ENCODE results near the gene PDE4B.

PDE4B gene

DNA sequence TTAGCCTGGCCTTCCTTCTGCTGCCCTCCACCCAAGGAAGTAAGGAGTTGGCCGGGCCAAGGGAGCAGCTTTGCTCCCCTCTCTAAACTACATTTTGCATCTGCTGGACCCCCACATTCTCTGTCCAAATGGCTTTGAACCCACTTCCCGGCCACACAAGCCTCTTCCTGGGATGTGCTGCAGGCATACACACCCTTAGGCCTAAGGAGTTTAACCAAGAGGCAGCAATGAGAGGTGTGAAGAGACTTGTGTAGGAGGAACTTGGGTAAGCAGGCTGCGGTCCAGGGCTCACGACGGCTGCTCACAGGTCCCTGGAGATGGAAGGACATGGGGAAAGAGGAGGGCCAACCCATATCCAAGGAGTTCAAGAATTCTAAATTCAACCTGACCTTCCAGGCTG is 544.6 kb downstream of the PDE4B start:
- DNase-seq (ENCODE audit: low read depth in 2 of 2) = no peak

DNA sequence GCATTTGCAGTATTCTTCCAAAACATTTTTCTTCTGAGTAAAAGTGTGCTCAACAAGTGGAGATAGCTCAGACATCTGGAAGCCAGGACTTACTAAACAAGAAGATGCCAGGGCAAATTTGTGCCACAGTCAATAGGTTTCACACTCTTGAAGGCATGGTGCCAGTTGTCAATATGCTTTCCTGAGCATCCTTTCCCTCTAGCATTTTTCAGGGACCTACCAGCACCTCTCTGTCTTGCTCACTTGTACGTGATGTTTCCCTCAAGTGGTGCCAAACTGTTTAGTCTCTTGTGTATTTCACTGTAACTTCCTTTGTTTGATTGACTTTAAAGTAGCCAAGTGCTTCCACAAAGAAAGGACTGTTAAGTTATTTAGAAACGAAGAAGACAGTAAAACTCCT is 547.2 kb downstream of the PDE4B start:
- no peak for DNase-seq (ENCODE audit: low read depth in 2 of 2)

DNA sequence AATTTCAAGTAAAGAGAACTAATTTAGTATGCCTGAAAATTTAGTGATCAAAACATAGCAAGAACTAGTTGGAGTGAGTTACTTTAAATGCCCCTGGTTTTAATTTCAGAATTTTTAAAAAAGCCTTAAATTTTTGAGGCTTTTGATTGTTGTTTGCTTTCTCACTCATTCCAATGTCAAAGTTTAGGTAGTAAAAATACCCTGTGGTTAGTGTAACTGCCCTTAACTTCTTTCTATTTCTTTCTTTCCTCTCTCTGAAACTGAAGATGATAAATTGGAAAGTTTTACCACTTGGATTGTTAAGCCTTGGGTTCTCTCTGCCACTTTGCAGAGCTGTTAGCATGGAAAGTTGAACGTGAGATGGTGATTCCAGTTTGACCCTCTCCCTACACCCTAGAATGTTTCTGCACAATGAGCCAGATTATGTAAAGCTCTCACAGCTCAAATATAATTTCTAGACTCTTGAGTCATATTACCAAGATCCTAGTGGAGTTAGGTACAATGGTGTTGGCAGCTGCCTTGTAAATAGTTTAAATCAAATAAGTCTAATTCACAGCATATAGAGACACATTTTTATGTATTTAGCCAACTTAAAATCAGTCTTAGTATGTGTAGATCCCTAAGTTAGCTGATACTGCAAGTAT is 548.9 kb downstream of the PDE4B start:
- DNase-seq (ENCODE audit: low read depth in 2 of 2) = no peak

DNA sequence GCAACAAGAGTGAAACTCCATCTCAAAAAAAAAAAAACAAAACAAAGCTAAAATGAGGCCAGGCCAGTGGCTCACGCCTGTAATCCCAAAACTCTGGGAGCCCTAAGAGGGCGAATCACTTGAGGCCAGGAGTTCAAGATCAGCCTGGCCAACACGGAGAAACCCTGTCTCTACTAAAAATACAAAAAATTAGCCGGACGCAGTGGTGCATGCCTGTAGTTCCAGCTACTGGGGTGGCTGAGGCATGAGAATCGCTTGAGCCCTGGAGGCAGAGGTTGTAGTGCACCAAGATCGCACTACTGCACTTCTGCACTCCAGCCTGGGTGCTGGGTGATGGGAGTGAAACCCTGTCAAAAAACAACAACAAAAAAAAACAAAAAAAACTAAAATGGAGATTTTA is 550.0 kb downstream of the PDE4B start:
- DNase-seq (ENCODE audit: low read depth in 2 of 2) = no peak

DNA sequence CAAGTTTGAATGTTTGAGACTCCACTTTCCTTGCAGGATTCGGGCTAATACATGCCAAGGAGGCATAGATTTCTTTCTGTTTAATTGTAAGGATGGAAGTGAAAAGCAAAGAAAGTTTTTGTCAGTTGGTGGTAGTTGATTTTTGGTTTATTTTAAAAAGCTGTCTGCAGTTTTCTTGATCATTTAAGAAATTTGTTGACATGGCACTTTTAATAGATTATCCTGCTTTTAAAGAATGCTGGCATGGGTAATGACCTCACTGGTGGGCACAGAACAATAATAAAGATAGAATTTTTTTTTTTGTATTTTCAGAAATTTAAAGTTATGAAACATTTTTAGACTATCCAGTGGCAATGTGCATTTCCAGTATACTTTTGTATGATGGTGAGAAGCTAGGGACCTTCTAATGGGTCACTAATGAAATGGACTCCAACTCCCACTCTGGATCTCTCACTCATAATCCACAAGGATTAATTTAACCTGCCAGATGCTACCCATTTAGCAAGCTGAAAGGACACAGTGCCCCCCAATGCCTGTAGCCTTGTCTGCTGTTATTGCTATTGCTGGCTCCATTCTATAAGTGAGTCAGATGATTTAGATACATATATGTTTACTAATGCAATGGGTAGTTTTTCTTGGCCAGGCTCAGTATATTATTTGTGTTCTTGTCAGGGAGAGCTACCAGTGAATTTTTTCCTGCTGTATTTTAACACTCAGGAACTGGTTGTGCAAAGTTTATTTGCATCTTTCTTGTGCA is 551.1 kb downstream of the PDE4B start:
- no peak for DNase-seq (ENCODE audit: low read depth in 2 of 2)

DNA sequence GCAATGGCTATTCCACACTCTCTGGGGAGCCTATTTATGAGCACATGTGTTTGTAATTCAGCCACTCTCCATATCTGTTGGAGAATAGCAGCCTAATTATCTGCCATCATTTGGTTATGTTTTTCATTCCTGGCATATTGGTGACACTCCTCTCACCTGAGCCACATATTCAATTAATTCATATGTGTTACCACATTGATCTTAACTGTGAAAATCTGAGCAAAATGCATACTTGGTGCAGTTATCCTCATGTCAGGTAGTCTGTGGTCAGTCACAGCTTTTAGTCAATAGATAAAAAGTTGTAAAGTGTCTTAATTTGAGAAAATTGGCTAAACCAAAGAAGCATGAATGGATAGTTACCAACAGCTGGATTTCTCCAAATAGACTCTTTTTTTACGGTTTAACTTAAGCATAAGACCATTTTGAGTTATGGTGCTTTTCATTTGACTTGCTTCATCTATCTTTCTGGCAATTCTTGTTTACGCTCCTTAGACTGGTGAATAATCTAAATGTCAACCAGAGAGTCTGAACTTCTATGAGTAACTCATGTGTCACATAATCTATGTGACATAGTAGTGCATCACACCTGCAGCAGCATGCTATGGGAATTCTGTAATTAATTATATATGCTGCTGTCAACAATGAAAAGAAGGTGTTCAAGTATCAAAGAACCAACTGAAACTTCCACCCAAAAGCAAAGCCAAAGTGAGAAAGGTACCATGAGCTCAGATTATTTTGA is 553.5 kb downstream of the PDE4B start:
- no peak for DNase-seq (ENCODE audit: low read depth in 2 of 2)

DNA sequence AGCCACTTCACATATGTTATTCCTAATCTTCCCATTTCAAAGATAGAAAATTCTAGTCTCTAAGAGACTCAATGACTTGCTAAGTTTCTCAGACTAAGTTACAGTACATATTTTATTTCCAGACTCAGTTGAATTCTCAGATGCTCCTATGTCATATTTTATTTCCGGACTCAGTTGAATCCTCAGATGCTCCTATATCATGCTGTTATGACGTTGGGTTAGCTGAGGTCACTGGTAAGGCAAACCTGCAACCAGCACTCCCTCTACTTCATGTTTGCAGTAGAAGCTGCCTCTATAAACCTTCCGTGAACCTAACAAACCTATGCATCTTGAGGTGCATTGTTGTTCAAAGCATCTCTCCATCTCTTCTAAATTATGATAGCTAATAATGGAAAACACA is 554.2 kb downstream of the PDE4B start:
- no peak for DNase-seq (ENCODE audit: low read depth in 2 of 2)

DNA sequence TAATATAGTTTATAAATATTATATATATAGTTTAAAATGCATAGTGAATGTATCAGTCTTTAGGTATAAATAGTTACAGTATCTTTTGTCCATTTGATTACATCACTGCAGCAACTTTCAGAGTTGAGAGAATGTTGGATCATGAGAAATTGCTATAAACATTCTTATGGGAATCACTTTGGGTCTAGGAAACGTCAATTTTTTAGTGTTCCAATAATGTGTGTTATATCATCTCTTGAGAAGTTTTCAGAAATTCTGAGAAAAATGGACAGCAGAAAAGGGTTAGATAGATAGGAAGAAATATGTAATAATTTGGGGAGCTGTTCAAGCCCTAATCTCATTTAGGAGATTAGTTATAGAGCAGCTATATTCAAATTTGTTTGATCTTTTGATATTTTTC is 556.1 kb downstream of the PDE4B start:
- DNase-seq (ENCODE audit: low read depth in 2 of 2) = no peak

DNA sequence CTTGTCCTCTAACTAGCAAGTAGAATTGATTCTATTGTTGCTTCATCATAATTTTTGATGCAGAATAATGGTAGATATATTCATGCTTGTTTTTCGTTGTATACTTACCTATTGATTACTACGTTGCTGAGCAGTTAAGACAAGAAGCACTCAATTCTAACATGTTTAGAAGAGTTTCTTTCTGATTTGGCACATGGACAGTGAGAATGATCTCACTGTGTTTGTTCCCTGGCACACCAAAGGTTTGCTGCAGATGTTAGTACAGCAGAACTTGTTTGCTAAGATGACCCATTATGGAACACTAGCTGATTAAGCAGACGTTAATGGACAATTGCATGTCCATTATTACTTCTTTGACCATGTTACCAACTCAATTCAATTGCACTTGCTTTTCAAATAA is 556.5 kb downstream of the PDE4B start:
- no peak for DNase-seq (ENCODE audit: low read depth in 2 of 2)

DNA sequence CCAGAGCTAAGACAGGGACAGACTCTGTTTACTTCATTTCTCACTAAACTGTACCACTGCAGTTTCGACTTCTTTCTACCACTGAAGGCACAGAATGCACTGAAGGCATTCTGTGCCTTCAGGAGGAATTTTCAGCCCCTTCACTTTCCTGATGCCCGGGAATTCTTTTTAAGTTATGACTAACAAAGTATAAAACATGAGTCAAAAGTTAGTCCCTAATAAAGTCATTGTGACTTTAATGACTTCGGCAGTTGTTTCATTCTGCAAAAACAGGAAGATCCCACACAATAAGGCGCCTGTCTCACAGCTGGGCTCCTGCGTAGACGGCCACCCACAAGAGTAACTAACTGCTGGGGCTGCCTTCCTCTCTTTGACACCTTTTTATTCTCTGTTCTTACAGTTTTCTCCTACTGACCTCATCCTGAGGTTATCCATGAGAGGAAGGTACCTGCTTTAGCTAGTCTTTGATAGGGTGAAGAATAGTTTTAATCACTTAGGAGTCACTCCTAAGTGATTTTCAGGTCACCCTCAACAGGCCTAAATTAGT is 557.4 kb downstream of the PDE4B start:
- DNase-seq (ENCODE audit: low read depth in 2 of 2) = peak in 1 of 2 donors; percentile 24

DNA sequence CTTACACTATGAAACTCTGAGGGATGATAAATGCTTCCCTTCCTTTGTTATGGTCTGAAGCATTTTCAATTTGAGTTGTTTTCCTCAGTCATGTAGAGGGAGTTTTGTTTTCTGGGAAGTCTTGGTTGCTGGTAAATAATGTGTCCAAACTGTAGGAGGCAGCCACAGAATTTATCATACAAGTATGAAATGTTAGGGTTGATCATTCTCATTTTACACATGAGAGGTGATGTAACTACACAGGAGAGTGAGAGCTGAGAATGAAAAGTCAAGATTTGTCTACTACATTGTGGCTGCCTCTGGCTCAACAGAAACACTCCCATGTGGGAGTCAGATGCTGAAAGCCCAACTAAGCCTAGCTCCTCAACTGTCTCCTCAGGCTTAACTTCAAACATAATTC is 558.8 kb downstream of the PDE4B start:
- DNase-seq (ENCODE audit: low read depth in 2 of 2) = no peak

DNA sequence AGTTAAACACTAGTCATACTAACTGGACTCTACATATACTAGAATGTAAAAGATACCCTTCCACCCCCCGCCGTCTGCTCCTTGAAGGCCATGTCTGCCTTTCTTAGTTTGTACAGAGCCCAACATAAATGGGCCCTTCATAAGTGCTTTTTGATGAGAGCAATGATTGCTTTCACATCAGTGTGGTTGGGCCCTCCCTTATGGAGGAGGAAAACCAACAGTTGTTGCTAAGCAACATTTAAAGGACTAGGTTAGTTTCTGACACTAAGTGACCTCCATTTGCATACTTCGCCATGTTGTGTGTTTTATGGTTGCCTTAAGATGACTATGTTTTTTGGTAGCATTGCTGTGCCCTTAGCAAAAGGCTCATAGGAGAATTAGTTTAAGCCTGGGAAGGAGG is 559.2 kb downstream of the PDE4B start:
- no peak for DNase-seq (ENCODE audit: low read depth in 2 of 2)

DNA sequence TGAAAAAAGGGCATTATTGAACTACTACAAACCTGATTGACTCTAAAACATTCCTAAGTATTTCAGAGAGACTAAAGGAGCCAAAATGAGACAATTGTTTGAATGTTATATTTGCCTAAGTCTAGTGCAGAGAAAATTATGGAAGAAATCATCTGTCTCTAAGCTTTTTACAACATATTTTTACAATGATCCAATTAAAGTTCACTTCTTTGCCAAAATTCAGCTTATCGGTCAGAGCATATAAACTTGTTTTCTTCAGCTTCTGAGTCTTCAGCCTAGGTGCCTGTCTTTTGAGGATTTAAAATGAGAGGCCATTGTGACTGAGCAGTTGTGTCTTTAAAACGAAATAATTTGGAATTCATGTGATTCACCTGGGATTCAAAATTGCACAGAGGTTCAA is 560.1 kb downstream of the PDE4B start:
- no peak for DNase-seq (ENCODE audit: low read depth in 2 of 2)

DNA sequence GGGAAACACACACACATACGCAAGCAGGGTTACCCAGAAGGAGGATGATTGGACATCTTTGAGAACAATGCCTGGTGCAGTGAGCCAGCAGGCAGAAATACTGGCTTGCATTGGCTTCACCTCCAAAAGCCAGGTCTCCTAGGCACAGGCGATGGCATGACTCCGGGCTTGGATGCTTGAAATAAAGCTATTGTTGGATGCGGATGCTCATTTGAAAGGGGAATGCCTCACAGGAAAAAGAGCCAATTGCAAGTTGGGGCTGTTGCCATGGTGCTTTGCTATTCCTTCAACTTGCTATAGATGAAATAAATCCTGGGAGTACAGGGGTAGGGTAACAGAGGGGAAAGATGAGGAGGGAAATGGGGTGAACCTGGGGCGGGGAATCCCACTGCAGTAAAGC is 560.6 kb downstream of the PDE4B start:
- DNase-seq (ENCODE audit: low read depth in 2 of 2) = no peak

DNA sequence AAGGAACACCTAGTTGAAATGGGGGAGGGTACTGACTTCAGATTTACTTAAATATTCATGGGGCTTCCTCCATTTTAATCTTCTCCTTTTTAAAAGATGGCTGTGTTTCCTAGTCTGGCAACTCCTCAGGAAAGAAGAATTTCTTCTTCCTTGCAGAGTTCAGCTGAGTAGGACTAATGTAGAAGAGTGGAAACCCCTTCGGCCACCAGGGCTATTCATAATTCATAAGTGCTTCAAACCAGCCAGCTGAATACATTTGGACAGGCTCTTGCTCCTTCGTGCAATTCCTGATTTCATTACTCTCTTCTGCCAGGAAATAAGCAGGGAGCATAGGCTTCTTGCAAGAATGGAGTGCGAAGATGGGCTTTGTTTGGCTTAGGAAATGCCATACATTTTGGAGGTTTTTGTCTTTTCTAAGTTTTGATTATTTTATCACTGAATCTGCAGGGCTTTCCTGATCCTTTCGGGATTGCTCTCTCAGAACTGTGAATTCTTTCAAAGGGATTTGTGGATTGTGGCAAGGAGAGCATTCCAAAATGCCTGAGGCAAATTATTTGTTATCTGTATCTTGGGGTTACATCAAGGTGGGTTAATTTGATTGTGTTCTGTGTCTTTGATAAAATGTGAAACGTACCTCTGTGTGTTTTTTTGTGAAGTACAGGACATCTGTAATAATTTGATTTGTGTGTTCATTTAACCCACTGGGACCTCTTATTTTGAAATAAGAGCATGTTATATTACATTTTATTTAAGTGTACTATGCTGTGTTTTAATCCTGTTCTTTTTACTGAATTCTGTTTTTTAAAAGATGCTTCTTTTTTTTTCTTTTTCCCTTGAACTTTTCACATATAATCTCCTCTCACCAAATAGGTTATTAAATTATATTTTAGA is 561.9 kb downstream of the PDE4B start:
- no peak for DNase-seq (ENCODE audit: low read depth in 2 of 2)

DNA sequence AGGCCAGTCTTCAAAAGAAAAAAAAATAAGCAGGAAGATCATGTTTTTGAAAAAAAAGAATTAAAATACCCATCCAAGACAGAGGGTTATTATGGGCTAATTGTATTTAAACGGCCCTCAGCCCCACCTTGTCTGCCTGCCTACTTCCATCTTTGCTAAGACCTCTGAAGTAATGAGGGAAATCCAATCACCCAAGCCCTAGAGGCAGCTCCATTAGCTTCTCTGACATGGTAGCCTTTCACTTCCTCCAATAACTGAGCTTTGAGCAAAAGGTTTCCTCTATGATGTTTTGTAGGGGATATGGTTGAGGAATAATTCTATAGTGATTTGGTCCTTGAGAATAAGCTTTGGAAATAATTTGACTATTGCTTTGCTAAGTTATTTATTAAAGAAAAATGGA is 563.1 kb downstream of the PDE4B start:
- no peak for DNase-seq (ENCODE audit: low read depth in 2 of 2)

DNA sequence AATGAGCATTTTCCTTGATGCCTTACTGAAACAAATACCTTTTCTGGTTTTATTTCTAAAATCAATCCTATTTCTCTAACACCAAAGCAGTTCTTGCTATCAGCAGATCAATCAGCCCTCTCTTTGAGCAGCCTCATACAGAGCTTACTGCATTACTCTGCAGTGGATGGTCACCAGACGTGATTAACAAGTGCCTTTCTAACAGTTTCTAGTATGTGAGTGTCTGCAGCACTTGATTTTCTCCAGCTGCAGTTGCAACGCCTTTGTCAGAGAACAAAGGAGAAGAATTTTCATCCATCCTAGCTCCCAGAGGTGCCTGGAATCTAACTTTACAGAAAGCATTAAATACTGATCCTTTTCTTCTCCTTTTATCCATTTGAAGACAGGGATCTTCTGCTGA is 563.9 kb downstream of the PDE4B start:
- no peak for DNase-seq (ENCODE audit: low read depth in 2 of 2)

DNA sequence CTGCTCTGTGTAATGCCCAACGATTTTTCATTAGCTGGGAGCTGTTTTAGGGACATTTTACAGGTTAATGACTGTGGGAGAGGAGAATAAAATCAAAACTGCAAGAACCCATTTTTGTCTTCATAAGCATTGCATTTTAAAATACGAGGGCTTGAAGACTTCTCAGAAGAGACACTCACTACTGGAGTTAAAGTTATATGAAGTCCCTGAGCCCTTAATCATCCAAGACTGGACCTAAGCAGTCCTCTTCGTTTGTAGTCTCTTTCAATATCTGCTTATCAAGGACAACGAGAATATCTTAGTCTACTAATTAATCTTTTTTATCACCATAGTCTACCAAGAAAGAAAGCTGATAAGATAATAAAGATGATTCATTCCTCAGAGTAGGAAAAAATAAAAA is 564.3 kb downstream of the PDE4B start:
- DNase-seq (ENCODE audit: low read depth in 2 of 2) = no peak

DNA sequence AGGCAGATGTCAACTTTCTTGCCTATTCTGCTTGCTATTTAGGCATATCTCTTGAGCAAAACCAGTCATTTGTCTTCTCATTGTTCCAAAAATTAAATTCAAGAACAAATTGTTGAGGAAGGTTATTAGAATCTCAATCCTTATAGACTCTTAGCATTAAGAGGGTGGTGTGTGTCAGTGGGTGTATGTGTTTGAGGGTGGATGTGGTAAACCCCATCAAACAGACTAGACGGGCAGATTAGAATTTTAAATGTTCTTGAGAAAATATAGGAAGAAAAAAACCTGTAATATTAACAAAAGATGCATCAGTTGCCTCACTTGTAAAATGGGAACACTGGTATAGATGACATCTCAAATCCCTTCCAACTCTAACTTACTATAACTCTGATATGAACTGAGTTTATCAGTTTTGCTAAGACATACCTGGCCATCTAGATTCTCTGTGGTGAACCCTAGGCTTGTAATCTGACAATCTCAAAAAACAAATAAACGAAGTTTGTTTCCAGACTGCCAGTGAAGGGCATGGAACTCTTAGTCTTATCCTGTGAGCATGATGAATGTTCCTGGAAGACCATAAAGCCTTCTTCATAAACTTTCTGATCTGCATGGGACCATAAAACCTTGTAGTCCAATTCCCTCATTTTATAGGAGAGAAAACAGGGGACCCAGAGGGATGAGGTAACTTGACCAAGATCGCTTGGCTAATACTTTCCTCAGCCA is 564.9 kb downstream of the PDE4B start:
- no peak for DNase-seq (ENCODE audit: low read depth in 2 of 2)

DNA sequence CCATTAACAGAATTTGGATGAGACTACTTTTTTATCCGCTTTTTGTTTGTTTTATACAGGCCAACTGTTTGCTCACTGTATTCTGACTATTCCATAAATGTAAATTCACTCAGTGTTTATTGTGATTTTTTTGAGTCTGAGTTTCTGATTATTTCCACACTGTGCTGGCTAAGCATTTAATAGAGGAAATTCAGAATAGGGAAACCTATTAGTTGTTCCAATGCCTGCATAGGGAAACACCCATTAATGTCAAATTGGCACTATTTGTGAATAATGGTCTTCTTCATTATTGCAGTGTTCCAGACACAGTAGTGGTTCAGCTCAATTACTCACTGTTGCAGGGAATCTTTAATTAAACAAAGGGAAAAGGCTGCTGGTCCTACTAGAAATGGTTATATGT is 566.6 kb downstream of the PDE4B start:
- DNase-seq (ENCODE audit: low read depth in 2 of 2) = no peak

DNA sequence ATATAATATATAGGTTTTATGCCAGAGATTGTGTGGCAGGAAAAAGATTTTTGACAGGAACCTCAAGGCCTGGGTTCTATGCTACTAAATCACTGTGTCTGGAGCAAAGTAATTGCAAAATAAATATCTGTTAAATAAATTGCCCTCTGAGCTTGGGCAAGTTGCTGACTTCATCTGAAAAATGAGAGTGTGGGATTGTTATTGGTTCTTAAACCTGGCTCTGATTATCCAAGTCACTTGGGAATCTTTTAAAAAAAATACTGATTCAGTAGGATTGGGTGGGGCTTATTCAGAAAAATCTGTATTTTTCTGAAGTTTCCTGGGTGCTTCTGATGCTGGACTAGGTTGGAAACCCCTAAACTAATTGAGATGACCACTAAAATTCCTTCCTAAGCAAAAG is 567.1 kb downstream of the PDE4B start:
- no peak for DNase-seq (ENCODE audit: low read depth in 2 of 2)

Measured in stimulated activated CD8-positive, alpha-beta memory T cell treated with anti-CD3 and anti-CD28 coated beads, Interleukin-15, amount 100 ng/mL, for 4 hours (primary cell).